Measurements from ENCODE around the gene HINT2. TPM values are rescaled to one million over a fixed set of nuclear protein-coding genes. Genes with fewer than 3 reads are reported as not detected.

Gene HINT2
- total RNA-seq, 4 donors from 2014 or later, result 11.4 to 58.2 (median 50.6) TPM

DNA sequence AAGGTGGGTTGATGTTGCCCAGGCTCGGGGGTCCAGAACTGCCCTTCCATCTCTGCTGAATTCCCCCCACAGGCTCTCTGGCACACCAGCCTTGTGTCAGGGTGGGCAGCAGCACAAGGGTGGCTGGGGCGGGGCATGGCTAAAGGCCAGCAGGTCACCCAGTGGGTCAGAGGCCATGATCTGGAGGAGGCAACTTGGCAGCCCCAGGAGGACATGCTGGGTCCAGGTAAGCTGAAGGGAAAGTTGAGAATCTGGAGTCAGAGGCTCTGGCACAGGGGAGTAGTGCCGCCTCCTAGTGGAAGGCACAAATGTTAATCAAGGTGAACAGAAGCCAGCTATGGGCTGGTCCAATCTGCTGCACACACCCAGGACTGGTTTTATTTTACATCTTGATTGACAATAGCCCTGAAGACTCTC lies 20.4 kb upstream of the HINT2 start:
- Histone ChIP-seq H3K9me3 (no peaks in the 10 kb centered on the region), H3K4me1 (peaks cover 24 to 38% of the 10 kb centered on the region in 2 donors), H3K27me3 (no peaks in the 10 kb centered on the region), H3K4me3 (replicated peaks in 1 of 3) (no peak overlapping the region), H3K27ac (peak overlapping the region in 1 of 3 donors; percentile 80), H3K36me3 (no peaks in the 10 kb centered on the region)
- intact Hi-C loops (cut with DNase I), result no loop called here
- TF ChIP-seq POLR2A (IDR thresholded peaks at IDR 0.05), result no peak
- TF ChIP-seq, protein P1, sequence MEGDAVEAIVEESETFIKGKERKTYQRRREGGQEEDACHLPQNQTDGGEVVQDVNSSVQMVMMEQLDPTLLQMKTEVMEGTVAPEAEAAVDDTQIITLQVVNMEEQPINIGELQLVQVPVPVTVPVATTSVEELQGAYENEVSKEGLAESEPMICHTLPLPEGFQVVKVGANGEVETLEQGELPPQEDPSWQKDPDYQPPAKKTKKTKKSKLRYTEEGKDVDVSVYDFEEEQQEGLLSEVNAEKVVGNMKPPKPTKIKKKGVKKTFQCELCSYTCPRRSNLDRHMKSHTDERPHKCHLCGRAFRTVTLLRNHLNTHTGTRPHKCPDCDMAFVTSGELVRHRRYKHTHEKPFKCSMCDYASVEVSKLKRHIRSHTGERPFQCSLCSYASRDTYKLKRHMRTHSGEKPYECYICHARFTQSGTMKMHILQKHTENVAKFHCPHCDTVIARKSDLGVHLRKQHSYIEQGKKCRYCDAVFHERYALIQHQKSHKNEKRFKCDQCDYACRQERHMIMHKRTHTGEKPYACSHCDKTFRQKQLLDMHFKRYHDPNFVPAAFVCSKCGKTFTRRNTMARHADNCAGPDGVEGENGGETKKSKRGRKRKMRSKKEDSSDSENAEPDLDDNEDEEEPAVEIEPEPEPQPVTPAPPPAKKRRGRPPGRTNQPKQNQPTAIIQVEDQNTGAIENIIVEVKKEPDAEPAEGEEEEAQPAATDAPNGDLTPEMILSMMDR (IDR thresholded peaks at IDR 0.05), result no peak
- 91 to 100% methylated on average over 2 to 3 of the region's 3 CpGs for WGBS, 2 donors
- DNase-seq, result peak in 1 of 2 donors; percentile 5

GRCh38 chr9:35834260-35835215 lies 19.7 kb upstream of the HINT2 start:
- H3K4me3 ChIP-seq (replicated peaks in 1 of 3), result no peak overlapping the region
- TF ChIP-seq POLR2A (IDR thresholded peaks at IDR 0.05), result no peak
- TF ChIP-seq, protein P1 (IDR thresholded peaks at IDR 0.05), result no peak
- no peaks in the 10 kb centered on the region for H3K36me3 ChIP-seq
- H3K4me1 ChIP-seq, result peaks cover 31 to 45% of the 10 kb centered on the region in 2 donors
- H3K27me3 ChIP-seq, result no peaks in the 10 kb centered on the region
- H3K9me3 ChIP-seq, result no peaks in the 10 kb centered on the region
- intact Hi-C loops (cut with DNase I), result no loop called here
- DNase-seq, result peak in 1 of 2 donors; percentile 7
- WGBS, 2 donors, result 73% methylated on average over 14 of the region's 14 CpGs
- peak overlapping the region; percentile 76 to 81 (median 80) for H3K27ac ChIP-seq

DNA sequence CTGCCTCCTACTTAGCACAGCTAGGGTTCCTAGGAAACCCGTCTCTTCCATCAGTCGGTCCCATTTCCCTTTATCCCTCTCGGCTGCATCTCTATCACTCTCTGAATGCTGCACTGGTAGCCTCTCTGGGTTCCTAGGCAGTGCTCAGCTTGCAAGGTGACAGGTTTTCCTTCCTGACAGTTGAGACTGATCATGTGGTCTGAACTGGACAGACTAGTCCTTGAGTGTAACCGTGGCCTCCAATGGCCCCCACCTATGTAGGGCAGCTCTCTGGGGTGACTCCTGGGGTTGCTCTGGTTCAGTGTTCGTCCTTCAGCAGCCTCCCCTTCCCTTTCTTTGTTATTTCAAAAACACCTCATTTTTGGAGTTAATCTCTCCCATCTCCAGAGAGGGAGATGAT lies 18.0 kb upstream of the HINT2 start:
- WGBS, 2 donors, result 56 to 59% methylated on average over 5 of the region's 5 CpGs
- peaks cover 37 to 45% of the 10 kb centered on the region in 2 donors for H3K4me1 ChIP-seq
- TF ChIP-seq, protein P1 (IDR thresholded peaks at IDR 0.05), result no peak
- TF ChIP-seq POLR2A (IDR thresholded peaks at IDR 0.05), result no peak
- peak overlapping the region; percentile 76 to 81 (median 80) for H3K27ac ChIP-seq
- H3K27me3 ChIP-seq, result no peaks in the 10 kb centered on the region
- no peaks in the 10 kb centered on the region for H3K36me3 ChIP-seq
- intact Hi-C loops (cut with DNase I), result no loop called here
- DNase-seq, result peak; percentile 59 to 66
- H3K4me3 ChIP-seq (replicated peaks in 1 of 3), result no peak overlapping the region
- H3K9me3 ChIP-seq, result no peaks in the 10 kb centered on the region

DNA sequence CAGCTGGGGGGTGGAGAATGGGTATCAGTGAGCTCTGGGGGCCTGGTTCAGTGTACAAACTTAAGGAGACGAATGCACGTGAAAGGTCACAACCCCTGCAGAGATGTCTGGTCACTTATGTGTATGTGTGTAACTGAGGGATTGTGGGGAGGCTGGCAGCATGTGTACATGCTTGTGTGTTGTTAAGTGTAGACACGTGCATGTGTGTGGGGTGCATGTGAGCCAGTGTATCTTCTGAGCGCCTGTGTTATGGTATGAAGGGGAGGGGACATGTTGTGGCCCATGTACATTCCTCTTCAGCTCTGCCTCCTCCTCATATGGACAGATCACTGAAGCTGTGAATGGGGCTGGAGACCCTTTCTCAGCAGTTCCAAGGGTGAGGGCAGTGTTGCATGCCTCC lies 16.2 kb upstream of the HINT2 start:
- Histone ChIP-seq H3K27ac (peak overlapping the region in 1 of 3 donors; percentile 28), H3K27me3 (no peaks in the 10 kb centered on the region), H3K4me3 (replicated peaks in 1 of 3) (no peak overlapping the region), H3K9me3 (no peaks in the 10 kb centered on the region), H3K36me3 (no peaks in the 10 kb centered on the region), H3K4me1 (peaks cover 37 to 45% of the 10 kb centered on the region in 2 donors)
- DNase-seq, result no peak
- 82 to 99% methylated on average over 4 of the region's 4 CpGs for WGBS, 2 donors
- intact Hi-C loops (cut with DNase I), result no loop called here
- TF ChIP-seq, protein P1 (IDR thresholded peaks at IDR 0.05), result no peak
- no peak for TF ChIP-seq POLR2A (IDR thresholded peaks at IDR 0.05)

DNA sequence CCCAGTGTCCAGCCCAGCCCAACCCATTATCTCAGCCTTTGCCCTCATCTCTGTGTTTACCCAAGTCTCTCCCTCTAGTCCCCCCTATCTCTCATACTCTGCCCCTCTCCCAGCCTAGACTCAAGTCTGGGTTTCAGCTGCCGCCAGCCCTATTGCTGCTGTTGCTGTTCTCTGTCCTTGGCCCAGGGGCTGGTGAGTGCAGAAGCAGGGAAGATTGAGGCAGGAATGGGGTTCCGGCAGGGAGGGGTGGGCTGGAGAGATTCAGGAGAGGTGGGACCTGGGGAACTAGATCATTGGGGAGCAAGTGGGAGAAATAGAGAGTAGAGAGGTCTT lies 14.9 kb upstream of the HINT2 start:
- Histone ChIP-seq H3K4me3 (replicated peaks in 1 of 3) (peak overlapping the region; percentile 22 to 76 (median 49)), H3K9me3 (no peaks in the 10 kb centered on the region), H3K27ac (peak overlapping the region; percentile 85 to 95 (median 92)), H3K4me1 (peaks cover 37 to 39% of the 10 kb centered on the region in 2 donors), H3K27me3 (no peaks in the 10 kb centered on the region), H3K36me3 (no peaks in the 10 kb centered on the region)
- no peak for DNase-seq
- TF ChIP-seq POLR2A (IDR thresholded peaks at IDR 0.05), result no peak
- TF ChIP-seq, protein P1 (IDR thresholded peaks at IDR 0.05), result no peak
- intact Hi-C loops (cut with DNase I), result loop anchor here (5.0 to 10.0 kb wide), 3 partner anchors 37 to 85 kb away; partner anchors contain the start of genes GBA2, NPR2 and RGP1
- 51 to 52% methylated on average over 2 of the region's 2 CpGs for WGBS, 2 donors
